Activated CD8-positive, alpha-beta memory T cell treated with anti-CD3 and anti-CD28 coated beads, Interleukin-2, amount 50 U/mL, for 24 hours (primary cell): ENCODE measurements around the gene IPO7.
A peak's percentile ranks its signal among the peaks of the same experiment; 100 is the strongest.
"Not testable (repeated sequence)": the region's sequence is repeated elsewhere in the genome, so short reads cannot be mapped to it uniquely, and the experiment has no call there.

ENCODE experiments used
- DNase-seq: peaks from one replicate; pipeline ENCODE4 v3.0.0-alpha.2; 2020; ENCODE audit errors: extremely low read depth

The IPO7 gene

DNA sequence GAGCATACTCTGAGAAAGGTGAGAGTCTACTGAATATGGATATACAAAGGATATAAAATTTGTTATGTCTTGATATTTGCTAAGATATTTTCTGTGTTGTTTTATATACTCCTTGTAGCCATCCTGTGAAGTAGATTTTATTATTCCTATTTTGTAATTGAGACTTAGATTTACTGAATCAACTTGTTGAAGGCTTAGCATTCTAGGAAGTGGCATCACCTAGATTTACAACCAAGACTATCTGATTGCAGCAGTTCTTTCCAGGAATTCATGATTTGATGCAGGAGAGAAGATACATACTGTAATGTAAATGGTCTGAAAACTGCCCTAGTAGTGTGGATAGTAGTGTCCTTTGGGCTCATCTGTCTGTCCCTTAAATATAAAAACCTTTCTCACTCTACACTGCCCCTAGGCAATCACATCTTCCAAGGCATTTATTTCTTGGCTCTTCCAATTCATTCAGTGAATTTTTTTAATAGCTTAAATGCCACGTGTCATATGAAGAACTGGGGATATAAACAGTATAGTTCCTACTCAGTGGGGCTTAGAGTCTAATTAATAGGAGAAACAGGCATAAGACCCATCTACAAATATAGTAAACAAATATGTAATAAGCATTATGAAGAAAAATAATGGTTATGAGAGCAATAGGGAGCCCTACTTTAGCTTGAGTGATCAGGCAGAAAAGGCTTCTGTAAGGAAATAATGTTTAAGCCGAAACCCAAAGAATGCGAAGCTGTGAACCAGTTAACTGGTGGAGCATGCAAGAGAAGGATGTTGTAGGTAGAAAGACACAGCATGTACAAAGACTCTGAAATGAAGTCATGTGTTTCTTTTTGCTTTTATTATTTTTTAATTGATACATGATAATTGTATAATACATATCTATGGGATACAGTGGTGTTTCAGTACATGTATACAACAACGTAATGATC, 13.6 kb downstream of the IPO7 start:
- DNase-seq: no peak

GRCh38 chr11:9399466-9399865, 15.0 kb downstream of the IPO7 start:
- no peak for DNase-seq

DNA sequence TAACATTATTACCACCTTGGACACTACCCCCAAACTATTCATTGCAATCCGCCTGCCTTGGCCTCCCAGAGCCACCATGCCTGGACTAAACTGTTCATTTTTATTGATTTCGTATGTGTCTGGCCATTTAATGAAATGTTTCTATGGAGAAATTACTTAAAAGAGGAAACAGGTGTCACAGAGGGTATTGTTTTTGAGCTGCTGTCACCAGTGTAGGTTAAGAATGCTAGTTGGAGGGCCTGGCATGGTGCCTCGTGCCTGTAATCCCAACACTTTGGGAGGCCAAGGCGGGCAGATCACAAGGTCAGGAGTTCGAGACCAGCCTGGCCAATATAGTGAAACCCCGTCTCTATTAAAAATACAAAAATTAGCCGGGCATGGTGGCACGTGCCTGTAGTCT, 17.4 kb downstream of the IPO7 start:
- not testable (repeated sequence) for DNase-seq

- no peak for DNase-seq
Observed at GRCh38 chr11:9428706-9429105, 44.3 kb downstream of the IPO7 start.

DNA sequence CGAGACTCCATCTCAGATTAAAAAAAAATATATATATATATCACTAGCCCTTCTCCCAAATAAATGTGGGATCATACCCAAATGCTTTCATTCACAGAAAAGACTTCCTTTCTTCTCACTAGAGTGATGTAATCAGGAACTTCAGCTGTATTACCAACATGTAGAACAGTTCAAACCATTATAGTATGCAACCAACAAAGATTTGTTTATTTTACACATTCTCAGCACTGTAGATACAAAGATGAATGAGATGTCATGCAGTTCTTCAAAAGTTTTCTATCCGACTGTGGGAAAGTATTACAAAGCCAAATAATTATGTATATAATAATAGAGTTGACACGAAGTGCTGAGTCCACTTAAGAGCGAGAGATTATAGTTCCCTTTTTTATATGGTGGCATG, 54.2 kb downstream of the IPO7 start:
- DNase-seq: no peak

GRCh38 chr11:9446230-9446629, 61.8 kb downstream of the IPO7 start:
- DNase-seq: no peak

DNA sequence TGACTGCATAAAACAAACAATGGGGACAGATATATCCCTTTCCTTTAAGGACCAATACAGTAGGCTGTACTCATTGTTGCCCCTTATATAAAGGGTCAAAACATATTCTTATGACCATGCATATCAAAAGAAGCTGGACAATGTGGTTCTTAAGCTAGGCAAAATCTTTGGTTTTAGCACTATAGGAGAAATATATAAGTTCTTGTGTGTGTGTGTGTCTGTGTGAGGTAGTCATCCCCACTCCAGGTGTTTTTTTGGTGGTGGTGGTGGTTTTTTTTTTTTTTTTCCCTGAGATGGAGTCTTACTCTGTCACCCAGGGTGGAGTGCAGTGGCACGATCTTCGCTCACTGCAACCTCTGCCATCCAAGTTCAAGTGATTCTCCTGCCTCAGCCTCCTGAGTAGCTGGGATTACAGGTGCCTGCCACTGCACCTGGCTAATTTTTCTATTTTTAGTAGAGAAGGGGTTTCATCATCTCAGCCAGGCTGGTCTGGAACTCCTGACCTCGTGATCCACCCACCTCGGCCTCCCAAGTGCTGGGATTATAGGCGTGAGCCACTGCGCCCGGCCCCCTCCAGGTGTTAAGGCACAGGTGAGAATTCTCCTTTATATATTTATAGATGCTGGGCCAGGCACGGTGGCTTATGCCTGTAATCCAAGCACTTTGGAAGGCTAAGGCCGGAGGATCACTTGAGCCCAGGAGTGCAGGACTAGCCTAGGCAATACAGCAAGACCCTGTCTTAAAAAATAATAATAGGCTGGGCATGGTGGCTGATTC, 64.3 kb downstream of the IPO7 start:
- no peak for DNase-seq

GRCh38 chr11:9452023-9452422, 67.6 kb downstream of the IPO7 start:
- not testable (repeated sequence) for DNase-seq

DNA sequence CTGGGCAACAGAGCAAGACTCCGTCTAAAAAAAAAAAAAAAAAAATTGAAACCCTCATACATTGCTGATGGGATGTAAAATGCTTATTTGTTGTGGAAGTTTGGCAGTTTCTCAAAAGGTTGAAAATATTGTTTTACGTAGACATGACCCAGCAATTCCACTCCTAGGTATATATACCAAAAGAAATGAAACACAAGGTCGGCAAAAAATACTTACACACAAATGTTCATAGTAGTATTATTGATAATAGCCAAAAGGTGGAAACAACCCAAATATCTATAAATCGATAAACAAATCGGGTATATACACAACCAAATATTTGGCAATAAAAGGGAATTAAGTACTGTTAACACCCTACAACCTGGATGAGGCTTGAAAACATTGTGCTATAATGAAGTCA, 71.3 kb downstream of the IPO7 start:
- DNase-seq: no peak

DNA sequence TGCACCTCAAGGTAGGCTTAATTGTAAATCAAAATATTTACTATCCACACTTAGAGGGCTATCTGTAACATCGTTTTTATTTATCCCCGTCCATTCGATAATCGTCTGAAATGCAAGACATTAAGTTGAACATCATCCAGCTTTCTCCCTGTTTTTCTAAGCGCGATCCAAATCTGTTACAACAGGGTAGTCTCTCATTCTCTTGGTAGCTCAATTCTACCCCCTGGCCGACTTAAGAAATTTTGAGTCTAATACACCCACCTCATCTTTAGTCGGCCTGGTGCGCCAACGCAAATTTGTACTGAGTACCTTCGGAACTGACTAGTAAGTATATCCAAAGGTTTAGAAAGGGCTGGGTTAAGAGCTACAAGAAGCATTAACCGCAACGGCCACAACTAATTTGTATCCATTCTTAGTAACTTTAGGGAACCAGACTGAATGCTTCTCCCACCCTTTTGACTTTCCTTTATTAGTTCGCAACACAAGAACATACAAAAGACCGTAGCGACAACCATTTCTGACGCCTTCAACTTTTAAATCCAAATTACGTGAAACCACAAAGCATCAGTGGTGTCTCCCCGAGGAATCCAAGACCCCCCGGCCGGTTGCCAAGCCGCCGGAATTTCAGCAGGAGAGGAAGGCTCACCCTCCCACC, 75.3 kb downstream of the IPO7 start:
- DNase-seq: no peak

- peak; percentile 100 for DNase-seq
Observed at GRCh38 chr11:9460322-9461062, 76.0 kb downstream of the IPO7 start, which contains the start of gene ZNF143. Gene ZNF143, plus strand, starts transcription at chr11:9461012. Its CDS starts 10,297 bp downstream, at chr11:9471309.

- peak; percentile 46 for DNase-seq
Observed at GRCh38 chr11:9461063-9461759, 76.8 kb downstream of the IPO7 start.

DNA sequence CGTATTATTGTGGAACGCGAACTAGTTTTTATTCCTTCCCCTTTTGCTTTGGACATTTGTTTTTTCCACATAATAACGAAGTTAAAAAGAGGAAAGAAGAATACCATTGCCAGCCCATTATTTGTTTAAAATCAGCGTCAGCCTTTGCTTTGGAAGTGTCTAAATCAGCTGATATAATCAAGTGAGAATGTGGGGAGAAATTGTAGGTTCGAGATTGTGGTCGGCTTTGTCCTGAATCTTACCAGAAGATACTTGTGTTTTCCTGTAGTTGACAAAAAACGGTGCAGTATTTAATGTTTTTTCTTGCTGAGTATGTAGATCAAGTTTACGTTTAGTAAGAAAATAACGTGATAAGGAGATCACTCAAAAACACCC, 77.3 kb downstream of the IPO7 start:
- DNase-seq: no peak

DNA sequence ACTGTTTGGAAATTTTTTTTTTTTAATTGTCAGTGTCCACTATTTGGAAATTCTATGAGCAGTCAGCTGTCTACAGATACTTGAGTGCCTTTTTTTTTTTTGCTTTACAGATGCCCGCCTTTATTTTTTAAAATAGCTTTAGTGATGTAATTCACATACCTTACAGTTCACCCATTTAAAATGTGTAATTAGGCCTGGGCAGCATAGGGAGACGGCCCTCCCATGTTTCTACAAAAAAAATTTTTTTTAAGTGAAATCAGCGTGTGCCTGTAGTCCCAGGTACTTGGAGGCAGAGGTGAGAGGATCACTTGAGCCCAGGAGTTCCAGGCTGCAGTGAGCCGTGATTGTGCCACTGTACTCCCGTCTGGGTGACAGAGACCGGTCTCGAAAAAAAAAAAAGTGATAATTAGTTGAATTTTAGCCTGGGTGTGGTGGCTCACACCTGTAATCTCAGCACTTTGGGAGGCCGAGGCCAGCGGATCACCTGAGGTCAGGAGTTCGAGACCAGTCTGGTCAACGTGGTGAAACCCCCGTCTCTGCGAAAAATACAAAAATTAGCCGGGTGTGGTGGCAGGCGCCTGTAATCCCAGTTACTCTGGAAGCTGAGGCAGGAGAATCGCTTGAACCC, 77.8 kb downstream of the IPO7 start:
- DNase-seq: no peak

- no peak for DNase-seq
Observed at GRCh38 chr11:9462806-9463537, 78.5 kb downstream of the IPO7 start.

DNA sequence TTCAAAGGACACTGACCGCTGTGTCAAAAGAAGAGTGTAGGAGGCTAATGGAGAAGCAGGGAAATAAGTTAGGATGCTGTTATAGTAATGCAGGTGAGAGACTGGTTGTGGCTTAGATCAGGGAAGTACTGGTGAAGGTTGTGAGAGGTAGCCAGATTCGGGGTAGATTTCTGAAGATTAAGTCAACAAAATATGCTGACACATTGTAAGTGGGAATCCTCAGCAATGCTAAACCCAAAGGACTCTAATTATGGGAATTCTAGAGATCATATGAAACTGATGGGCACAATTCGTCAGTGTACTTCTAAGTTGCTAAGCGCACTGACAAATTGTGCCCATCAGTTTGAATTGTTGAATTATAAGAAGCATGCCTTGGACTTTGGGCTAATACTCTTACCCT, 86.3 kb downstream of the IPO7 start:
- DNase-seq: no peak

DNA sequence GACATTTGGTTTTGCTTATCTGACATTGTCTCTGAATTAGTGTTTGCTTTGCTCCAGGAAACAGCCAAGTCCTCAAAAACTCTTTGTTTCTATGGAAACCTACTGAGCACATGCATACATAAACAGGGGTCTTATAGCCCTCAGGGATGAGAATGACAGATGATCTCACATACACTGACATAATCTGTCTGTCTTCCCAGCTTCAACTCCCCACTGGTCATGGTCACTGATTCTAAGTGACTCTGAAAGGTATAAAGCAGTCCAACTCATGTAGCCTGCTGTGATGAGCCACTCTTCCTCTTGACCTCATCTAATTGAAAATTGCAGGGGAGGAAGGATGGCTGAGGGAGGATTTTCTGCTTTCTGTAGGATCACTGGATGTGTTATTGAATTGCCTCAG, 89.0 kb downstream of the IPO7 start:
- DNase-seq: no peak

DNA sequence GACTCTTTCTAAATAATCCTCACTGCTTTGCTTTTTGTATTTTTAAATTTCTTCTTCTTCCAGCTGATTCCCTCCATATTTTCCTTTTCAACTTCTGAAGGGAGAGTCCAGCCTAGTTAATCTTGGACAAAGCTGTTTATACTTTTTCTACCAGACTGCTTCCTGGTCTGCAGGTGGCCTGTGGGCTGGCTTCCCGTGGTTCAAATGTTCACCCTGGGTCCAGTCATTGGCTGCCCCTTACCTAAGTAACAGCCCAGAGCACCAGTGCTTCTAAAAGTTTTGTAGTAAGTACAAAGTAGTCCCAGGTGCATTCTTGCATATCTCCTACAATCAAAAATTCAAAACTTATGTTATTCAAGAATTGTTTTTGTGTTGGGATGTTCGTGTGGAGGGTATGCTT, 95.4 kb downstream of the IPO7 start:
- no peak for DNase-seq

DNA sequence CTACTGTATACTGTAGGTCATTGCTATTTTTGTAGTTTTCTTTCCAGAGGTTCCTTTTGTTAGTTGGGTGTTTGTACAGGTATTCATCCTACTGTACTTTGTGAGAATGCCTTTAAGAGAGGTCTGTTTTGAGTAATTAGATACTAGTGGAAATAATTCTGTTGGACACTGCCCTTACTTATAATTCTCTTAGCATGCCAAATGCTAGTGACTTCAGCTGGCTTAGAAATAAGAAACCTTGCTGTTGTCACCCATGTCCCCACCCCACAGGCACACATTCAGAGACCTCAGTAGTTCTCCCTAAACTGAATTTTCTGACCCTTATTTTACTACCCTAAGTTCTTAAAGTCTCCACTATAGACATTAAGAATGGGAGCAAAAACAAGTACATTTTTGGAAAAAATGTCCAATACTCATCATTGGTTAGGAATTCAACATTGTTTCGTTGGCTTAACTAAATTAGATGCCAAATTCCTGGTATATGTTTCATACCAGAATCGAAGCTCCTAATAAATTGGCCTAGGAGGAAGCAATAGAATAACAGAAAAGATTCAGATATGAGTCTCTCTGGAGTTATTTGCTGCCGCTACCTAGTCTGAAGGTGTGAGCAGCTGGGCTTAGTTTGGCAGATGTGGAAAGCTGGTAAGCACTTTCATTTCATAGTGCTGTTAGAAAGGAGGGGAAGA, 104.8 kb downstream of the IPO7 start:
- DNase-seq: no peak
